GM21447 (cell line): Measurements from ENCODE around the gene ULK4.
"Not testable (repeated sequence)": the region's sequence is repeated elsewhere in the genome, so short reads cannot be mapped to it uniquely, and the experiment has no call there.

Experiments used
- ATAC-seq: cut with Tn5 transposase; IDR thresholded peaks from one replicate; pipeline ENCODE4 v1.9.1; 2021; ENCODE audit not compliant: unreplicated experiment

ULK4 gene

GRCh38 chr3:41960826-41961750 is 815 bp downstream of the ULK4 start:
- peak; percentile 24 for ATAC-seq

GRCh38 chr3:41956574-41956973 is 5.3 kb downstream of the ULK4 start:
- no peak for ATAC-seq

- no peak for ATAC-seq
Measured at GRCh38 chr3:41955192-41955591, 6.7 kb downstream of the ULK4 start.

GRCh38 chr3:41943311-41943843 is 18.5 kb downstream of the ULK4 start:
- ATAC-seq = no peak

GRCh38 chr3:41940393-41940792 is 21.5 kb downstream of the ULK4 start:
- ATAC-seq = no peak

GRCh38 chr3:41936384-41936783 is 25.5 kb downstream of the ULK4 start:
- no peak for ATAC-seq

GRCh38 chr3:41933154-41933676 is 28.7 kb downstream of the ULK4 start:
- ATAC-seq = no peak

- no peak for ATAC-seq
Measured at GRCh38 chr3:41932464-41932863, 29.4 kb downstream of the ULK4 start.

GRCh38 chr3:41920406-41920965 is 41.4 kb downstream of the ULK4 start:
- ATAC-seq = no peak

- ATAC-seq = no peak
Measured at GRCh38 chr3:41915353-41915752, 46.5 kb downstream of the ULK4 start.

GRCh38 chr3:41912280-41912679 is 49.6 kb downstream of the ULK4 start:
- ATAC-seq = no peak

GRCh38 chr3:41907330-41908073 is 54.4 kb downstream of the ULK4 start:
- ATAC-seq = no peak

GRCh38 chr3:41900265-41900664 is 61.6 kb downstream of the ULK4 start:
- no peak for ATAC-seq

- ATAC-seq = no peak
Measured at GRCh38 chr3:41898631-41899030, 63.3 kb downstream of the ULK4 start.

GRCh38 chr3:41893977-41894376 is 67.9 kb downstream of the ULK4 start:
- ATAC-seq = no peak

- no peak for ATAC-seq
Measured at GRCh38 chr3:41888368-41889076, 73.4 kb downstream of the ULK4 start.

GRCh38 chr3:41882956-41883355 is 78.9 kb downstream of the ULK4 start:
- no peak for ATAC-seq

- no peak for ATAC-seq
Measured at GRCh38 chr3:41881233-41881821, 80.6 kb downstream of the ULK4 start.

GRCh38 chr3:41880387-41880786 is 81.5 kb downstream of the ULK4 start:
- ATAC-seq = no peak

GRCh38 chr3:41877741-41878140 is 84.2 kb downstream of the ULK4 start:
- ATAC-seq = not testable (repeated sequence)
